Activated CD8-positive, alpha-beta T cell treated with anti-CD3 and anti-CD28 coated beads, Interleukin-2, amount 10 ng/mL, durations not matched to agents 7 days and 5 days (primary cell): ENCODE measurements around the gene VPS35. TPM values are rescaled to one million over a fixed set of nuclear protein-coding genes. Genes with fewer than 3 reads are reported as not detected.
"Not testable (repeated sequence)": the region's sequence is repeated elsewhere in the genome, so short reads cannot be mapped to it uniquely, and the experiment has no call there.

Experiments used
- ATAC-seq: fragments of 150-1000 bp; cut with Tn5 transposase; one replicate; pipeline ENCODE4 v1.10.0; 2021; ENCODE audit warnings: moderate library complexity
- CTCF ChIA-PET: fragments of 350-600 bp; sonication (Branson Sonifier 250); formaldehyde crosslinking; loops from one replicate; lab custom pipeline; 2021; ENCODE audit warnings: antibody characterized with exemption; lab: Charles Lee
- POLR2A ChIA-PET: fragments of 350-600 bp; sonication (Branson Sonifier 250); formaldehyde crosslinking; loops from one replicate; lab custom pipeline; 2021; ENCODE audit warnings: antibody characterized with exemption; lab: Charles Lee
- DNase-seq: peaks from one replicate; pipeline ENCODE4 v3.0.0-alpha.2; 2020
- H3K27ac Mint-ChIP-seq: one replicate; pipeline ENCODE4 v1.8.0; 2021; ENCODE audit warnings: mild to moderate bottlenecking, mixed read lengths
- H3K27me3 Mint-ChIP-seq: one replicate; pipeline ENCODE4 v1.8.0; 2021; ENCODE audit warnings: low read depth, mixed read lengths
- H3K36me3 Mint-ChIP-seq: one replicate; pipeline ENCODE4 v1.8.0; 2021; ENCODE audit warnings: low read depth, mixed read lengths
- H3K4me1 Mint-ChIP-seq: one replicate; pipeline ENCODE4 v1.8.0; 2021; ENCODE audit warnings: low read depth, mixed read lengths
- H3K4me3 Mint-ChIP-seq: one replicate; pipeline ENCODE4 v1.8.0; 2021; ENCODE audit warnings: mild to moderate bottlenecking, mixed read lengths
- H3K9me3 Mint-ChIP-seq: one replicate; pipeline ENCODE4 v1.8.0; 2022; ENCODE audit warnings: mixed read lengths; ENCODE audit not compliant: insufficient read depth
- total RNA-seq, 2 experiments: library from RNA; stranded (reverse); gene quantifications; one replicate each; pipeline ENCODE4 v1.2.3, GENCODE V29; 2021

The VPS35 gene
- total RNA-seq, 2 experiments from 2014 or later, result 72.9 to 76.1 TPM

DNA sequence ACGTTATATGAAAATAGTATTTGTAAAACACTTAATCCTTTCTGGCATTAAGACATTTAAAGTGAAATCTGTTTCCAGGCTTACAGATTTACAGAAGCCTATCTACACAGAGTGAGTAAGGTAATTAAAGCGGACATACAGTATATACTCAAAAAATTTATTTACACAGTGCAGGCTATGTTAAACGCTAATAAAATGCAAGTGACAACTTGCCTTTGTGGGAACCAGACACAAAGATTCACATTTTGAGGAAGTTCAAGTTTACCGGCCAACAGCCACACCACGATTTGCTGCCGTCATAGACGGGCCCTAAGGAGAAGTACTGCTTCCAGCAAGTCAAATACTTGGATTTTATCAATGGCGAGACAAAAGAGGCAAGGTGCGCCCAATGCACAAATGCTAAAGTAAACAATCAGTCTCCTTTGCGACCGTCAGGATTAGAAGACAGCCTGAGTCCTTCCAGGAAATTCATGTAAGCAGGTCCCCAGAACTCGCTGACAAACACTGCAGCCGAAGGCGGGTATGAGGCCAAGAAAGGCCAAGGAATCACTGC, 801 bp downstream of the VPS35 start:
- POLR2A ChIA-PET, result no interaction called here
- no peaks in the 10 kb centered on the region for H3K27me3 Mint-ChIP-seq
- ATAC-seq, result no peak

DNA sequence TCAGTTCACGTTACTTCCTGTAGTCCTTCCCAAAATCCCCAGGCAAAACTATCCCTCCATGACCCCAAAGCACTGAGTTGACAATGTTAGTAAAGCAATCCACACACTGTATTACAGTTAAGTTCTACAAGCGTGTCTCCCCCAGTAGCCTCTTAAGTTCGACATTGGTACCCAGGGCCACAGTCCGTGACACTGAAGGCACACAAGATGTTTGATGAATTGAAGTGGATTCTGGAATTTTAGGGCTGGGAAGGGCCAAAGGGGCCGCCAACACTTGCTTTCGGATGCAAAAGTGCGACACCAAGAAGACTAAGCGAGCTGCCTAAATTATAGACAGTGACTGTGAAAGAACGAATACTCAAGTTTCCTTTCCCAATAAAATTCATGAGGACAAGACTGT, 1.5 kb downstream of the VPS35 start:
- ChIA-PET CTCF (interaction anchor here (1.4 kb wide), 1 partner anchor 14 kb away, joined by 7 read pairs; no protein-coding TSS in a partner anchor), POLR2A (no interaction called here)
- Mint-ChIP-seq H3K27me3 (no peaks in the 10 kb centered on the region), H3K4me1 (peaks cover 26% of the 10 kb centered on the region), H3K9me3 (no peaks in the 10 kb centered on the region), H3K27ac (no peak overlapping the region), H3K4me3 (no peak overlapping the region), H3K36me3 (peaks cover 15% of the 10 kb centered on the region)
- ATAC-seq (no peak), DNase-seq (no peak)

More for the DNA sequence above, 801 bp downstream of the VPS35 start:
- Mint-ChIP-seq H3K9me3 (no peaks in the 10 kb centered on the region), H3K4me3 (no peak overlapping the region), H3K4me1 (peaks cover 26% of the 10 kb centered on the region), H3K36me3 (peaks cover 20% of the 10 kb centered on the region), H3K27ac (no peak overlapping the region)
- CTCF ChIA-PET, result no interaction called here
- DNase-seq, result no peak

DNA sequence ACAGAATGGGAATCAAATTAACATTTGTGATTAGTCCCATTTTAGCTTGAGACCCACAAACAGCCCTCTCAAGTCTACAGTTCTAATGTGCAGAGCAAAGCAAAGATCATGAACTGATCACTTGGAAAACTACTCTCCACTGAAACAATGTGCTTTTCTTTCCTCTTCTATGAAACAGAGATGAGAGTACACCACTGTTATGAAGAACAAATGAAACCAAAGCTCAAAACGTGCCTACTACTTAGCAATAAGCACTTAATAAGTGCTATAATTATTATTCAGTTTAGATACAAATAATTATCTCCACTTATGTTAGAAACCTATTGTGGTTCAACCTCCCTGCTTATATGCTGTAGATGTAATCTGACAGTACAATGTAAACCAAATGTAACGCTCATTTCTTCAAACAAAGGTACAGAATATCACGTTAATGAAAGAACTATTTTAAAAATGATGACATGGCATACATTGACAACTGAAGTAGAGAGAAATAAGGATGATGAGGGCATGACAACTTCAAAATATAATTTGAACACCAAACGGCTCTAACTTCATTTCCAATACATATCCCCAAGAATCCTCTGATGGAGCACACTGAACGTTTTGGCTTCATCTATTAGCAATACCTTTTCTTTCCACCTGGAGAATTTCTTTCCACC, 2.0 kb downstream of the VPS35 start:
- H3K27me3 Mint-ChIP-seq, result no peaks in the 10 kb centered on the region
- no peak overlapping the region for H3K27ac Mint-ChIP-seq
- ChIA-PET POLR2A (no interaction called here), CTCF (interaction anchor here (1.4 kb wide), 1 partner anchor 14 kb away, joined by 7 read pairs; no protein-coding TSS in a partner anchor)
- ATAC-seq, result no peak
- H3K4me1 Mint-ChIP-seq, result peaks cover 26% of the 10 kb centered on the region
- no peak overlapping the region for H3K4me3 Mint-ChIP-seq
- no peaks in the 10 kb centered on the region for H3K9me3 Mint-ChIP-seq
- peaks cover 9% of the 10 kb centered on the region for H3K36me3 Mint-ChIP-seq
- DNase-seq, result no peak

DNA sequence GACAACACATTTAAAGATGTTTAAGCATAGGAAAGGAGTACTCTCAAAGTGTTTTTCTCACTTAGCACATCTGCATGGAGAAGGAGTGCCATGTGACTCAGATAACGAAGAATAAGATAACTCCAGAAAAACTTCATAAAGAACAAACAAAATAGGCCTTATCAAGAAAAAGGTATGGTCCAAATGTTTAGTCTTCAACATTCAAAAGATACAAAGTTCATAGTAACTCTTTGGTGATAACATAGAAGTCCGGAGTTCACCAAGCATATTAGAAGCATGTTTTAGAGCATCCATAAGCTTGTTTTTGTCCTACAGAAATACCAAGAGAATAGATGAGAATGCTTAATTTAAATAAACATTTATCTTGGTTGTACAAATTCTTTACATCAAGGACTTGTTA, 7.1 kb downstream of the VPS35 start:
- POLR2A ChIA-PET, result not testable (repeated sequence)
- CTCF ChIA-PET, result interaction anchor here (0.7 to 1.2 kb wide), 2 partner anchors 10 to 45 kb away, joined by 3 to 4 read pairs; no protein-coding TSS in a partner anchor

DNA sequence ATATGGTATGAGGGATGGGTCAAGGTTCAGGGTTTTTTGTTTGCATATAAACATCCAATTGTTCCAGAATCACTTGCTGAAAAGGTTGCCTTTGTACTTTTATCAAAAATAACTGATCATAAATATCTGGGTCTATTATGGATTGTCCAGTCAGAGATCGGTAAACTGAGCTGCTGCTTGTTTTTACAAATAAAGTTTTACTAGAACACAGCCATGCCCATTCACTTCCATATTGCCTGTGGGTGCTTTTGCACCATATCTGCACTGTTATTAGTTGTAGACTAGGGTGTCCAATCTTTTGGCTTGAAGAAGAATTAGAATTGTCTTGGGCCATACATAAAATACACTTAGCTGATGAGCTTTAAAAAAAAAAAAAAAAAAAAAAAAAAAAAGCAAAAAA, 11.0 kb downstream of the VPS35 start:
- CTCF ChIA-PET, result interaction anchor here (1.2 to 1.4 kb wide), 2 partner anchors 12 to 230 kb away, joined by 3 to 4 read pairs; partner anchors contain the start of gene ORC6
- H3K4me3 Mint-ChIP-seq, H3K9me3 Mint-ChIP-seq, H3K27me3 Mint-ChIP-seq, ATAC-seq, POLR2A ChIA-PET, H3K27ac Mint-ChIP-seq, H3K4me1 Mint-ChIP-seq, DNase-seq: not testable (repeated sequence)
- peaks cover 42% of the 10 kb centered on the region for H3K36me3 Mint-ChIP-seq

More for the DNA sequence above, 7.1 kb downstream of the VPS35 start:
- not testable (repeated sequence) for H3K4me3 Mint-ChIP-seq, H3K27me3 Mint-ChIP-seq, ATAC-seq, DNase-seq, H3K27ac Mint-ChIP-seq, H3K9me3 Mint-ChIP-seq
- H3K4me1 Mint-ChIP-seq, result peaks cover 11% of the 10 kb centered on the region
- peaks cover 20% of the 10 kb centered on the region for H3K36me3 Mint-ChIP-seq

DNA sequence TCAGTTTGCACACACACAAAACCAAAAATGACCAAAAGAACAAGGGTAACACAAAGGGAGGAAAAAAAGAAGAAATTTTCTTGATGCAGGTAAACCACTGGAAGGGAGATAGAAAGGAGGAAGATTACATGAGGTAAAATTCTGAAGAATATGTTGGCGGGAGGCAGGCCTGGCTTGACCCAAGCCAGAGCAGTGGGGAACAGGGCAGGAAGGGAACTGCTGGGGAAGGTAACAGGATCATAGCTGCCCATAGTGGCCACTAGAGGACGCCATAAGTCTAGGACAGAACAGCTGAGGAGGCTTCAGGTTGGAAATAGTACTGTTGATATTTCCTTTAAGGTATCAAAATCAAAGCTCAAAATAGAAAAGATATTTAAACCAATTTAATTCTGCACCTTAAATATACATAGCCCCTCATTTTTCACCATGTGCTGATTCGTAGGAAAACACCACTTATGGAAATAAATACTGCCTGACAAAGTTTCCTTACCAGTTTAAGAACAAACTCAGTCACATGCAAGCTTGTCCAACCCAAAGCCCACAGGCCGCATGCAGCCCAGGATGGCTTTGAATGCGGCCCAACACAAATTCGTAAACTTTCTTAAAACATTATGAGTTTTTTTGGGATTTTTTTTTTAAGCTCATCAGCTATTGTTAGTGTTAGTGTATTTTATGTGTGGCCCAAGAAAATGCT, 15.5 kb downstream of the VPS35 start:
- Mint-ChIP-seq H3K27ac (no peak overlapping the region), H3K27me3 (no peaks in the 10 kb centered on the region), H3K36me3 (peaks cover 46% of the 10 kb centered on the region), H3K4me1 (no peaks in the 10 kb centered on the region), H3K4me3 (no peak overlapping the region), H3K9me3 (no peaks in the 10 kb centered on the region)
- ChIA-PET CTCF (interaction anchor here (0.6 to 3.3 kb wide), 31 partner anchors 10 to 257 kb away, joined by 3 to 23 read pairs (median 4); partner anchors contain the start of genes C16orf87 and ORC6), POLR2A (no interaction called here)
- peak; percentile 96 for ATAC-seq
- peak; percentile 64 for DNase-seq

DNA sequence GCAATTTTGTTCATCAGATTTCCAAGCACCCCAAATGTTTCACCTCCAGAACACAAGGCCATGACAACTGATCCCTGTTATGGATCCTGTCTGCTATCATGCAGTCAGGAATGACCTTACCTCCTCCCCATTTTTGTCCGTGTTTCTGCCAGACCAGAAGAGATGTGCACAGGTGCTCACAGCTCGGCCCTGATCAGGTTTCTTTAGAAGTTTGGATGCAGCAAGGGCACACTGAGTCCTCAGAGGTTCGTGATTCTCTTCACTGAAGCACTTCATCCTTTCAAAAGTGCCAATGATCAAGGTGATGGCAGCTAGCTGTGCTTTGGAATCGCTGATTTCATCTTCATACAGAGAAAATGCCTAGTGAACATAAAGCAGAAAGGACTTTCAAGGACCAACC, 26.9 kb downstream of the VPS35 start:
- Mint-ChIP-seq H3K4me1 (peaks cover 15% of the 10 kb centered on the region), H3K27ac (no peak overlapping the region), H3K36me3 (peaks cover 45% of the 10 kb centered on the region), H3K27me3 (no peaks in the 10 kb centered on the region), H3K9me3 (no peaks in the 10 kb centered on the region), H3K4me3 (no peak overlapping the region)
- ChIA-PET CTCF (no interaction called here), POLR2A (no interaction called here)
- ATAC-seq (no peak), DNase-seq (no peak)

DNA sequence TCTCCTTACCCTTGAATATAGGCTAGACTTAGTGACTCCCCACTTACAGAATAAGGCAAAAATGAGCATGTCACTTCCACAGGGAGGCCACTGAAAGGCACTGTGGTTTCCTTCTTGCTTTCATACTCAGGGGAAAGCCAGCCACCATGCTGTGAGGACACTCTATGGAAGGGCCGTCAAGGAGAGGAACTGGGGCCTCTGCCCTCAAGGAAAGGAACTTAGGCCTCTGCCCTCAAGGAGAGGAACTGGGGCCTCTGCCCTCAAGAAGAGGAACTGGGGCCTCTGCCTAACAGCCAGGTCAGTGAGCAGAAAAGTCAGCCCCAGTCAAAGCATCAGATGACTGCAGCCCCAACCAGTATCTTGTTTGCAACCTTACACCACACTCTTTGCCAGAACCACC, 30.1 kb downstream of the VPS35 start:
- H3K4me3 Mint-ChIP-seq, result no peak overlapping the region
- ATAC-seq (peak; percentile 71), DNase-seq (peak; percentile 28)
- H3K27ac Mint-ChIP-seq, result peak overlapping the region; percentile 64
- no peaks in the 10 kb centered on the region for H3K27me3 Mint-ChIP-seq
- H3K4me1 Mint-ChIP-seq, result peaks cover 15% of the 10 kb centered on the region
- ChIA-PET CTCF (interaction anchor here (4.1 kb wide), 1 partner anchor 15 kb away, joined by 20 read pairs; no protein-coding TSS in a partner anchor), POLR2A (interaction anchor here (0.7 to 1.0 kb wide), 2 partner anchors 10 to 926 kb away, joined by 3 to 5 read pairs; no protein-coding TSS in a partner anchor)
- H3K36me3 Mint-ChIP-seq, result peaks cover 39% of the 10 kb centered on the region
- H3K9me3 Mint-ChIP-seq, result no peaks in the 10 kb centered on the region

DNA sequence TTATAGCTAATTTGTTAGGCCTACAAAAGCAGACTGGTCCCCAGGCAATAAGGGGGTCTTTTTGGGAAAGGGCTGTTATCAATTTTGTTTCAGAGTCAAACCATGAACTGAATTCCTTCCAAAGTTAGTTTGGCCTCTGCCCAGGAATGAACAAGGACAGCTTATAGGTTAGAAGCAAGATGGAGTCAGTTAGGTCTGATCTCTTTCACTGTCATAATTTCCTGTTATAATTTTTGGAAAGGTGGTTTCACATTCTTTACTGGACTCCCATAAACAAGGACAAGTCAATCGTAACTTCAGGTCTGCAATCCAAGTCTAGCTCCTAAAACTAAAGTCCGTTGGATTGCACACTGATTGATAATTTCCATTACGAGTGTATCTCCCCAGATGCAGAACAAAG, 37.7 kb downstream of the VPS35 start:
- Mint-ChIP-seq H3K4me1 (no peaks in the 10 kb centered on the region), H3K27ac (no peak overlapping the region), H3K4me3 (no peak overlapping the region), H3K9me3 (no peaks in the 10 kb centered on the region), H3K27me3 (no peaks in the 10 kb centered on the region), H3K36me3 (peaks cover 2% of the 10 kb centered on the region)
- CTCF ChIA-PET, result interaction anchor here (1.6 kb wide), 1 partner anchor 12 kb away, joined by 4 read pairs; no protein-coding TSS in a partner anchor
- DNase-seq (no peak), ATAC-seq (no peak)
- POLR2A ChIA-PET, result no interaction called here

DNA sequence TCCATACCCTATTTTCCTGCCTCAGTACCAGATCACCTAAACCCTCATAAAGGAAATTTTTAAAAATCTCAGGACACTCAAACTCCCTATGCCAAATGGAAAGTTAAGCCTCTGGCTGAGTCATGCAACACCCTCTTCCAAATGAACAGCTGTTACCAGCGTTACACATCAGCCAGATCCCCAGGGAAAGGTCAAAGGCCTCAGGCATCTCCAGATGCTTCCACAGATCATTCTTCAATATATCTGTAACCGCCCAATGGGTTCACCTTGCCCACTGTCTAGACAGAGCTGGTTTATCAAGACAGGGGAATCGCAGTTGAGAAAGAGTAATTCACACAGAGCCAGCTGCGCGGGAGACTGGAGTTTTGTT, 38.7 kb downstream of the VPS35 start:
- no peak overlapping the region for H3K27ac Mint-ChIP-seq
- H3K36me3 Mint-ChIP-seq, result peaks cover 2% of the 10 kb centered on the region
- no peaks in the 10 kb centered on the region for H3K4me1 Mint-ChIP-seq
- no peaks in the 10 kb centered on the region for H3K9me3 Mint-ChIP-seq
- DNase-seq (no peak), ATAC-seq (no peak)
- no peaks in the 10 kb centered on the region for H3K27me3 Mint-ChIP-seq
- ChIA-PET CTCF (interaction anchor here (1.6 kb wide), 1 partner anchor 11 kb away, joined by 4 read pairs; no protein-coding TSS in a partner anchor), POLR2A (no interaction called here)
- no peak overlapping the region for H3K4me3 Mint-ChIP-seq

DNA sequence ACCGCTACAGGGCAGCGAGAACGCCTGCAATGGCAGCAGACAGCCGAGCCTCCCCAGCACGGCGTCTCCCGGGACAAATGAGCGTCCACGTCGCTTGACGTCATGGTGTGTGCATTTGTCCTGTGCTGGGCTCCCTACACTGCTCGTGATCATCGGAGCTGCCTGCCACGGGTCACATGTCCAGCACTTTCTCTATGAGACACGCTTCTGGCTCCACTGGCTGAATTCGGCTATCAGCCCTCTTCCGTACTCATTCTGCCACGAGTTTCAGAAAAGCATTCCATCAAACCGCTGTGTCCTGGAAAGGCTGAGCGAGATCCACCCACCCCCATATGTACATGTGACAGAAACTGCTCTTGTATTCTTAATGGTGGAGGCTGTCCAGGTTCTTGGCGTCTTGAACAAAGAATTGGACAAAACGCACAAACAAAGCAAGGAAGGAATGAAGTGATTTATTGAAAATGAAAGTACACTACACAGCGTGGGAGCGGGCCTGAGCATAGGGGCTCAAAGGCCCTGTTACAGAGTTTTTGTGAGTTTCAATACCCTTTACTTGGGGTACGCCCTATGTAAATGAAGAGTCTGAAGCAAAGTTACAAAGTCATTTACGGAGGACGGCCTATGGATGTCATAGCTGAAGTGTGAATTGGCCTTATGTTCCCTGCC, 39.3 kb downstream of the VPS35 start:
- POLR2A ChIA-PET, result no interaction called here

More for the DNA sequence above, 39.3 kb downstream of the VPS35 start:
- ATAC-seq (no peak), DNase-seq (no peak)
- Mint-ChIP-seq H3K27ac (no peak overlapping the region), H3K4me1 (no peaks in the 10 kb centered on the region), H3K27me3 (no peaks in the 10 kb centered on the region), H3K9me3 (no peaks in the 10 kb centered on the region), H3K4me3 (no peak overlapping the region), H3K36me3 (peaks cover 2% of the 10 kb centered on the region)
- CTCF ChIA-PET, result interaction anchor here (1.6 kb wide), 1 partner anchor 10 kb away, joined by 4 read pairs; no protein-coding TSS in a partner anchor
